H4 (cell line): Measurements from ENCODE around the gene WRAP73. TPM values are rescaled to one million over a fixed set of nuclear protein-coding genes. Genes with fewer than 3 reads are reported as not detected.

ENCODE experiments used
- DNase-seq: peaks from one replicate; pipeline ENCODE4 v3.0.0-alpha.2; 2015; ENCODE audit warnings: low spot score
- total RNA-seq: library from RNA; depleted of rRNA; stranded (reverse); fragments of >200 nt; shearing (Covaris generic); gene quantifications from 2 replicates; pipeline ENCODE4 v1.2.3, GENCODE V29; 2014; rRNA removed

Gene WRAP73
- total RNA-seq, result 23.8 and 29.5 TPM in 2 replicates

- peak; percentile 90 for DNase-seq
These were observed at the start of gene WRAP73 for GRCh38 chr1:3649342-3650247. WRAP73 (minus strand) TSS chr1:3650103; CDS start chr1:3649999, 104 bp downstream.

- no peak for DNase-seq
These were observed 49.7 kb upstream of the WRAP73 start for GRCh38 chr1:3699596-3699995.

- no peak for DNase-seq
These were observed 48.9 kb upstream of the WRAP73 start for GRCh38 chr1:3698660-3699408.

- DNase-seq, result no peak
These were observed 47.9 kb upstream of the WRAP73 start for GRCh38 chr1:3697810-3698209.

- no peak for DNase-seq
These were observed 47.2 kb upstream of the WRAP73 start for GRCh38 chr1:3697104-3697503.

GRCh38 chr1:3696689-3697088, 46.8 kb upstream of the WRAP73 start:
- DNase-seq, result no peak

- peak; percentile 35 for DNase-seq
These were observed 45.7 kb upstream of the WRAP73 start for GRCh38 chr1:3695326-3696217.

GRCh38 chr1:3693321-3693720, 43.4 kb upstream of the WRAP73 start:
- DNase-seq, result no peak

- no peak for DNase-seq
These were observed 42.7 kb upstream of the WRAP73 start for GRCh38 chr1:3692598-3692997.

GRCh38 chr1:3691421-3692204, 41.7 kb upstream of the WRAP73 start:
- no peak for DNase-seq

- no peak for DNase-seq
These were observed 40.6 kb upstream of the WRAP73 start for GRCh38 chr1:3690282-3691065.

GRCh38 chr1:3689138-3689750, 39.3 kb upstream of the WRAP73 start:
- no peak for DNase-seq

GRCh38 chr1:3688356-3689137, 38.6 kb upstream of the WRAP73 start:
- DNase-seq, result no peak

GRCh38 chr1:3687504-3687903, 37.6 kb upstream of the WRAP73 start:
- DNase-seq, result no peak

GRCh38 chr1:3685906-3686305, 36.0 kb upstream of the WRAP73 start:
- no peak for DNase-seq

GRCh38 chr1:3685222-3685621, 35.3 kb upstream of the WRAP73 start:
- DNase-seq, result no peak

- no peak for DNase-seq
These were observed 34.1 kb upstream of the WRAP73 start for GRCh38 chr1:3683992-3684391.

- no peak for DNase-seq
These were observed 33.3 kb upstream of the WRAP73 start for GRCh38 chr1:3683197-3683596.
